Stimulated activated CD8-positive, alpha-beta memory T cell treated with anti-CD3 and anti-CD28 coated beads, Interleukin-4, amount 100 ng/mL, for 24 hours (primary cell): ENCODE measurements around the gene RUNX2.
"Not testable (repeated sequence)": the region's sequence is repeated elsewhere in the genome, so short reads cannot be mapped to it uniquely, and the experiment has no call there.

ENCODE experiments used
- DNase-seq: peaks from one replicate; pipeline ENCODE4 v3.0.0-alpha.2; 2020; ENCODE audit warnings: low read depth

Gene RUNX2

DNA sequence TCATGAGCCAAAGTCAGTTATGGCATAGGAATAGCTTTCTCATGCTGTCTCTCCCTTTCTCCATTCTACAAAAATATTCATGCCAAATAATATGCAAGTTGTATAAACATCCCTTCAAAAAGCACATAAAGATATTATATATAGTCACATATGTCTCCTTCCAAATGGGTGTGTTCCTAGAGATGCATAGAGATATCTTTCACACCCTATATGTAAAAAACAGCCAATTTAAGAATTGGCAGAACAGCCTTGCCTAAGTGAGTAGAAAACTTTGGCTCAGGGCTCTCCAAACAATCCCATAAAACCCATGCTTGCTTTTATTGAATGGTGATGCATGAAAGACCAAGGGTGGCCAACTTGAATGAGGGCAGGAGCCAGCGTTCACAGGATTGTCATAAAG, 324.3 kb downstream of the RUNX2 start:
- DNase-seq = no peak

DNA sequence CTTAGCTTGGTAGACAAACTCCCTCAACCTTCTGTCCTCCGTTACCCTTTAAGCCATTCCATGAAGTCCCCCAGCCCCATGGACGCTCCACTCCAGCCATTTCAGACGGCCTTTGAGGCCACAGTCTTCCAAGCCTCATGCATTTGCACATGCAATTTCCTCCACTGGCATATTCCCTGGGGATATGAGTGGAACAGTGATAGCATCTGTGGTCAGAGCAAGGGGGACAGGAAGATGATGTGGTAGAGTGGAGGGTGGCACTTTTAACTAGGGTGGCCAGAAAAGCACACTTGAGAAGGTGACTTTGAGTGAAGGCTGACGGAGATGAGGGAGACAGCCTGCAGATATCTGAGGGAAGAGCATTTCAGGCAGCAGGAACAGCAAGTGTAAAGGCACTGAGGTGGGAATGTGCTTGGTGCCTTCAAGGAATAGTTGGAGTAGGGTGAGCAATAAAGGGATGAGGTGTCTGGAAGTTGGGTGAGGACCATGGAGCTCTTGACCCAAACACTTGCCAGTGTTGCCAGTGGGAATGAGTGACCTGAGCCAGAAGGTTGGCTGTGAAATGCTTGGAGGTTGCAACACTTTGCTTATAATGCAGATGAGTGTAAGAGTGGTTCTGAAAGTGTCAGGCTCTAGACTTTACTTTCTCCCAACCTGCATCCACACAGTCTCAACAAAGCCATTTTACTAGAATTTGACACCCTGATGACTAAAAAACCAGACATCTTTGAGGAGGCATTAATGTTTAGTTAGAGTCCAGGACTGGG, 325.2 kb downstream of the RUNX2 start:
- DNase-seq = no peak

DNA sequence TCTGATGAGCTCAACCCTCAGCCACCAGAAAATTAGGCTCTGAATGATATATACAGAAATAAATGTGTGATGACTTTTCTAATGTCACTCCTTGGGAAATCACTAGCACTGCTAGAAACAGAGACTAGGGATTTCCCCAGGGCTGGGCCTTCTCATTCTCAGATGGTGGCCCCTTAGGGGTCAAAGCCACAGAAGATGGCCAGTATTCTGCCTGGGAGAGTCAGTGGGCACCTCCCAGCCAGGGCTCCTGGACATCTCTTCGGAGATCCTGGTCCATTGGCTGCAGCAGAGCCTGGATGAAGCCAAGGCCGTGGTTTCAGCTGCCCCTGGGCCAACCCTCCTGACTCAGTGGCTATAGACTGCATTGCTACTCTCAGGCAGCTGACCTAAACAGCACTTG, 326.5 kb downstream of the RUNX2 start:
- DNase-seq = no peak

DNA sequence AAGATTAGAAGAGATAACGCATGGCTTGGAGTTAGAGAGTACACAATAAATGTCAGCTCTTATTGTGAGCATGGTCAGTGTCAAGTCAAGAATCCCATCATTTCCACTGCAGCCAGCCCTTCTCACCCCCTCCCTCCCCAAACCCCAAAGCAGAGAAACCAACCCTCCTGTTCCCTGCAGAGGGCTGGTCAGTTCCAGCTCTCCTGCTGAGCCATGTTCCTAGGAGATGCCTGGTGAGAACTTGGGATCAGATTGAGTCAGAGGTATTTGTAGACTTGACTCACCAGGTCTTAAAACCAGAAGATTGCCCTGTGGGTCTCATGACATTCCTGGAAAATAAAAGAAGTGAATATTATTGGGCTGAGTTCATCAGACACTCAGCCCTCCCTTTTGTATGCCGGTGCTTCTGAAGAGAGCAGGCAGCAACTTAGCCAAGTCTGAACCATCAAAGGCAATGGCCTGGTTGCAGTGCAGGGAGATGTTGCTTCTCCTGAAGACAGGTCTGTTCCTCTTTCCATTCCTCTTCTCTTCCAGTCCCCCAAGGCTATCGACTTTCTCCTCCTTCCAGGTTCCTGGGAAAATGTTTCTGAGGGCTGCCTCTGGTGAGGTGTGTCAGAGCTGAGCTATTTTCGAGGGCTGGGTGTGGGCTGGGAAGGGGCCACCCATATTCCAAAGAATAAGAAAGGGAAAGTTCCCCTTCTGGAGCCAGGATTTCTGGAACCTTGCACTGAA, 327.8 kb downstream of the RUNX2 start:
- no peak for DNase-seq

DNA sequence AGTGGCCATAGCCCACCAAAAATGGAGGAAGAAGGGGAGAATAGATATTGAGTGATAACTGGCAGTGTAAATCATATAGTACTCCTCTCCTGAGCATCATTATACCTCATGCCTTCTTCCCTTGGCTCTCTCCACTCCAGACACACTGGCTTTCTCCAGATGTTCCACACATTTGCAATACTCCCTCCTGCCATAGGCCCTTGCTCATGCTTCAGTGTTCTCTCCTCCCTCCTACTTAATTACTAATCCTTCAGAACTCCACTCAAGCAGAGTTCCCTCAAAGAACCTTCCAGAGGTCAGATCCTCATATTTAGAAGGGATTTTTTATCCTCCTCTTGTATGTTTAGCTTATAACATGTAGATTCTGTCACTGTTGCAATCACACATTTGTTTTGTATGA, 329.1 kb downstream of the RUNX2 start:
- no peak for DNase-seq

DNA sequence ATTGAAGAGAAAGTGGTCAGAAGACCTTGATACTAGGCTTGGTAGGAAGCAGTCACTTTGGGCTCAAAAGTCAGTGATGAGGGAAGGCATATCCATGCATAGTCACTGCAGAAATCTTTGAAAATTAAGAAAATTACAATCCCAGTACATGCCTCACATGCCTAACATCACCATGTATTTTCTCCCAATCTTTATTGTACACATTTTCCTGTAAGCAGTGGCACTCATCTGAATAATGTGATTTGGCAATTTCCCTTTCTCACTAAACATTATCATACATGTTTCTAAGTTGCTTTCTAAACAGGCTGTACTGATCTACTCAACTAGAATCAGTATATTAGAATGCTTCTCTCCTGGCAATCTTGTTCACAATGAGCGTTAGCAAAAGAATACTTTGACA, 330.3 kb downstream of the RUNX2 start:
- DNase-seq = no peak

DNA sequence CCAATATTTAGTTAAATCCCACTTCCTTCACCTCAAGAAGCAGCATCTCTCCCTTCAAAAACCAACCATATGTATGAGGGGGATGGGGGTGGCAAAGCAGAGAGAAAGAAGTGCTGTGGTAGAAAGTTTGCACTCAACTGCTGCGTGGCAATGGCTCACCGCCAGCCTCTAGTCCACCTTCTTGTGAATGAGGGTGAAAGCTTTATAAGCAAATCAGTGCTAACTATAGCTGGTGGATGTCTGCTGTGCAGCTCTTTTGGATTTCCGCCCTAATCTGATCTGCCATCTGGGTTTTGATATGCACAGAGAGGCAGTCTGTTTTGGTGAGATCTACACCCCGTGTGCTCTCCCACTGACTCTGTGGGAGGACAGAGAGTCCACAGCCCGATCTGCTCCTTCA, 330.8 kb downstream of the RUNX2 start:
- no peak for DNase-seq

DNA sequence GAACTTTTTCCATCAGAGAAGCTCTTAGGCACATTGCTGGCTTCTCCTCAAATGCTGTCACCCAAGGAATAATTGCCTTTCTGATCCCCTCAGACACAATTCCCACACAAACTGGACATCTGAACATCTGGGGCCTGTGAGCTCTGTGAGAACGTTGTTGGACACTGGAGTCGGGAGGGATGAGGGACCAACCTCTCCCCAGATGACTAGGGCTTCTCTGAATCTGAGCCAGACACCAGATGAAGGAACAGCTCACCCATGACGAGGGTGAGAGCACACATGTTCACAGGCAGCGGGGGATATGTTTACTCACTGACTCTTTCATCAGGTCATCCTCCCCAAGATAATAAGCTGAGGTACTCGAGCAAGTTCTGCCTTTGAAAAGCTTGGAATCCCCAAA, 333.5 kb downstream of the RUNX2 start:
- DNase-seq = no peak

DNA sequence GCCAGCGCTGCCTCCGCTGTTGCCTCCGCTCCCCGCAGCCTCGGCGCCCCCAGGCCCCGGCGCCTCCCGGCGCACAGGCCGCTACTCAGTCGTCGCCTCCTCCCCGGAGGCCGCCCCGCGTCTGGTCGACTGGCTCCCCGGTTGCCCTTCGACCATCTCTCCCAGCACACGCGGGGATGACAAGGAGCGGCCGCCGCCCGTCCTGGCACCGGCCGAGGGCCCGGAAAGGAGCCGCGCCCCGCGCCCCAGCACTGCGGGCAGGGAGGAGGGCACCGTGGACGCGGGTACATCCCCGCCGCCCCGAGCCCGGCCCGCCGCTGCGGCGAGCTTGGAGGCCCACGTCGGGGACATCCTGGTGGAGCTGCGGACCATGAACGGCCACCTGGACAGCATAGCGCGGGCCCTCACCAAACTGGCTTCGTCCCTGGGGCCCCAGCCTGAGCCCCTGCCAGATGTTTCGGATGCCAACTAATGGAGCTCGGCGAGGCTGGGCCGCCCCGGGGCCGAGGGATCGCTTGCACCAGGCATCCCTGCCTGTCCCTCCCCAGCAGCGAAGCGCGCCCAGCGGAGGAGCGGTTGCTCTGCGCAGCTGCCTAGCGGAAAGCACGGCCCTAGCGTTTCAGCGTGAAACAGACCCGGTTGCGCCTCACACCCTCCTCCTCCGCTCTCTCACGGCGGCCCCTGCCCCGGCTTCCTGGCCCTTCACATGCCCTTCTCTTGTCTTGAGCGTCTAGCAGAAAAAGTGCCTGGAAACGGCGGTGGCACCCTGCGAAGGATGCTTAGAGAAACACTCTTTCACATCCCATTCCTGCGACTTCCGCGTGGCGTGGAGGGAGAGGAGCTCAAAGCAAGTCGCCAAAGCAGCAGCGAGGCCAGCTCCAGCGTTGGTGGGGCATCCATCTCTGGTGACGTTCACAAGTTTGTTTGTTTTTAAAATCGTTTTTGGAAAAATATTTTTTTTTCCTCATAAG, 335.4 kb downstream of the RUNX2 start:
- DNase-seq = peak; percentile 32

DNA sequence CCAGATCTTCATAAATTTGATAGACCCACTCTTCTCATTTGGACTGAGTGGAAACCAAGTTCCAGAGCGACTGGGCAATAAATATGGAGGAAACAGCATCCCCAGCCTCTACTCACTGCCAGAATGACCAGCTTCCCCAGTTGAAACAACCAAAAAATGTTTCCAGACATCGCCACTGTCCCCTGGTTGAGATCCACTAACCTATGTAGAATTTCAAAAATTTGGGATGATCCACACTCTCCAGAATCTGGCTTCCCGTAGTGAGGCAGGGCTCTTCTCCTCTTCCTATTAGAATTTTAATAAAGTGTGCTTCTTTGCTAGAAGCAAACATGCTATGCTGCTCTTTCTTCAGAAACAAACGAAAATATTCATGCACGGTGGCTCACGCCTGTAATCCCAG, 336.6 kb downstream of the RUNX2 start:
- DNase-seq = no peak

DNA sequence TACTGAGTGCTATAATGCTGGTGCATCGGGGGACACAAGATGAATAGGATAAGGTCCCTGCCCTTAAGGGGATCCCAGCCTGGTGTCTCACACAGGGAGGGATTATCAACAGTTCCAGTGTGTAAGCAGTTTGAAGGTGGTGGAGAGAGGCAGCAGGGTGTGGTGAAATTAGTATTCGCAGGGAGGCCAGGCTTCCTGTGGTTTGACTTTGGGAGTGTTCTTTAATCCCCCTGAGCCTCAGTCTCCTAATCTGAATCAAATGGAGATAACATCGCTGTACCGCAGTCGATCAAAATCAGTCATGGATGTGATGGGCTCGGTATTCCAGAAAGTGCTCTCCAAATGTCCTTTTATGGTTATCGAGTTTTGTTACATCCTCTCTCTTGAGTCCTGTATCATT, 337.7 kb downstream of the RUNX2 start:
- DNase-seq = no peak

DNA sequence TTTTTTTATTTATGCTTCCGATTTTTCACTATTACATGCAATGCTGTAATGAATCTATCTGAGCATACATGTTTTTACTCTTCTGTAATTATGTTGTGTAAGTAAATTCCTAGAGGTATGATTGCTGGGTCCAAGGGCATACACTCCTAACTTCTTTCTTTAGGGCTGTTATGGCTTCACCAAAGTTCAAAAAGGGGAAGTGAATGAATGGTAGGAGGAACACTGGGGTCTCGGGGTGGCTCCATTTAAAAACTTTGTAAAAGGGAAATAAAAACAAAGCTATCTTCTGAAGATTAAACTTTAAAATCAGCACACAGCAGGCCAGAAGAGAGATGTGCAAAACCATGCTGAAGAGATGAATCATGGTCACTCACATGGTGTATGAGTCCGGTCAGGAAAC, 338.7 kb downstream of the RUNX2 start:
- DNase-seq = no peak

DNA sequence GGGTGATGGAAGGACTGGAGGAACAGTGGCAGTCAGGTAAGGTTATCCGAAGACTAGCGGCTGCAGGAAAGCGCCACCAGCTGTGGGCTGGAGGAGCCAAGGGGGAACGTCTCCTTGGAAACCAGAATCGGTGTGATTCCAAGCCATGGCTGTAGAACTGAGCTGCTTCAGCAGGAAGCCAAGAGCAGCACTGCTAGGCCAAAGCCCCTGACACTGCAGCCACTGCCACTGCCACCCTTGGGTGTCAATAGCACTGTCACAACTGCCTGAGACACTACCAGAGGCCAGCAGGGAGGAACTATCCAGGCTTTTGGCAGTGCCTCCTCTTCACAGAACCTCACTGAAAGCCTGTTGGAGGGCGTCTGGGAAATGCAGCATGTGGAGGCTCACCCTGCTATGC, 339.2 kb downstream of the RUNX2 start:
- DNase-seq = no peak

DNA sequence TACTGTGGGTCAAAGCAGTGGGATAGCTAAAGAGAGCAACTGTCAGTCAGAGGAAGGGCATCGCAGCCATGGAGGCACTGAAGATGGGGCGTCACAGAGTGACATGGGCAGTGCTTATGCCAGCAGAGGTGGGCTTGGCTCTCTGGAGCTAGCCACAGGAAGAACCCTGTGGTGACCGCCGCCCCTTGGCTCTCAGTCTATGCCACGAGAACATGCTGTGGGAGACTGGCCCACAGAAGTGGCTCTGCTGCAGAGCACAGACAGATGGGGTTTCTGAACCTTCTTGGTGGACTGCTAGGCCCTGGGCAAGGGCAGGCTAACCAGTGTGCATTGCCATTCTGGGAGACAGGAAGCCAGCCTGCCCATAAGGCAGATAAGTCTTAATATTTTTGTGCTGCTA, 339.6 kb downstream of the RUNX2 start:
- no peak for DNase-seq

DNA sequence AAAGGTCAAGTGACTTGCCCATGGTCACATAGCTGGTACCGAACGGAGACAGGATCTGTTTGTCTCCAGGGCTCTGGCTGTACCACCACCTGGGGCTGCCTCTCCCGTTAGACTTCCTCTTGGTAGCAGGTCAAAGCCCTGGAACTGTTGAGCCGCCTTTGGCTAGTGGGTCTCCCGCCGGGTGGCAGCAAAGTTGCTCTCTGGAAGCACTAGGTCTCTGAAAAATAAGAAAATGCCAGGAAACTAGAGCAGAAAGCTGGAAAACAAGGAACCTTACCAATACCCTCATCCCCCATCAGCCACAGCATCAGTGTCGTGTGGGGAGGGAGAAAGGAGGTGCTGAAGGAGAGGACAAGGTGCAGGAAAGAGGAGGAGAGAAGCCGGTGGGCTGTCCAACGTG, 340.6 kb downstream of the RUNX2 start:
- no peak for DNase-seq

DNA sequence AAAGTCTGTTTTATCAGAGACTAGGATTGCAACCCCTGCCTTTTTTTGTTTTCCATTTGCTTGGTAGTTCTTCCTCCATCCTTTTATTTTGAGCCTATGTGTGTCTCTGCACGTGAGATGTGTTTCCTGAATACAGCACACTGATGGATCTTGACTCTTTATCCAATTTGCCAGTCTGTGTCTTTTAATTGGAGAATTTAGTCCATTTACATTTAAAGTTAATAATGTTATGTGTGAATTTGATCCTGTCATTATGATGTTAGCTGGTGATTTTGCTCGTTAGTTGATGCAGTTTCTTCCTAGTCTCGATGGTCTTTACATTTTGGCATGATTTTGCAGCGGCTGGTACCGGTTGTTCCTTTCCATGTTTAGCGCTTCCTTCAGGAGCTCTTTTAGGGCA, 345.0 kb downstream of the RUNX2 start:
- DNase-seq = not testable (repeated sequence)

DNA sequence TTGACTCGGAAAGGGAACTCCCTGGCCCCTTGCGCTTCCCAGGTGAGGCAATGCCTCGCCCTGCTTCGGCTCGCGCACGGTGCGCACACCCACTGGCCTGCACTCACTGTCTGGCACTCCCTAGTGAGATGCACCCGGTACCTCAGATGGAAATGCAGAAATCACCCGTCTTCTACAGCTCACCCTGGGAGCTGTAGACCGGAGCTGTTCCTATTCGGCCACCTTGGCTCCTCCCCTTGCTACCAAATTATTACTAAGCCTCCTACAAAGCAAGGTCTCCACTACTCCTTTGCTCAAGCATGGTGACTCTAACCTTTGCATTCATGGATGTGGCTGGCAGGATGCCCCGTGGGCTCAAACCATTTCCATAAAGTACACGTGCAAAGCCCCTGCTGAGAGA, 347.0 kb downstream of the RUNX2 start:
- not testable (repeated sequence) for DNase-seq

DNA sequence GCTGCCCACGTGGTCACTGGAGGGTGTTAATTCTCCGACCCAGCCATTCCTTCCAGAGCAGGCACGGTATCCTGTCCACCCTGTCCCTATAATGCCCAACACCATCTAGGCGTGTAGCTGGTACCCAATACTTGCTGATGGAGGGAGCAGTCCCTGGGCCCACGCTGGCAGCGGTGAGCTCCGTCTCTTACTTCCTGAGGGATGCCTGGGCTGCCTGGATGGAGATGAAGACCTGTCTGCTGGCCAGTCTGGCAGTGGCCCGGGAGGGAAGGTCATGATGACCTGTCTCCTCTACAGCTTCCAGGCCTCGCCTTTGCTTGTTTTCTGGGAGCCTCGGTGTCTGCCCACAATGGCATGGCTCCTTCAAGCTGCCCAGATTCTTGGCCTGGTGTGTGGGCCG, 347.5 kb downstream of the RUNX2 start:
- no peak for DNase-seq

DNA sequence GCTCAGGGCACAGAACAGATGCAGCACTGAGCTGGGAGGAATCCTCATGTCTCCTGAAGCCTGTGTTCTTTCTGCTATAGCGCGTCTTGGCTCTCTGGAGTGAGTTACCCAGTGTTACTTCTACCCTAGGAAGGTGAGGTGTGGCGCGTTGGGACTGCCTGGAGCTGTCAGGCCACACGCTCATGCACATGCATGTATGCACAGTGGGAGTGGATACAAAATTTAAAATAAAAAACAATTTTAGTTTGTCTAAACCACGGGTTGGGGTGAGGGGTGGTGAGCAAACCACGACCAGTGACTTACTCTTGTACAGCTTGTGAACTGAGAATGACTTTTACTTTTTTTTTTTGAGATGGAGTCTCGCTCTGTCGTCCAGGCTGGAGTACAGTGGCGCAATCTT, 348.2 kb downstream of the RUNX2 start:
- no peak for DNase-seq

DNA sequence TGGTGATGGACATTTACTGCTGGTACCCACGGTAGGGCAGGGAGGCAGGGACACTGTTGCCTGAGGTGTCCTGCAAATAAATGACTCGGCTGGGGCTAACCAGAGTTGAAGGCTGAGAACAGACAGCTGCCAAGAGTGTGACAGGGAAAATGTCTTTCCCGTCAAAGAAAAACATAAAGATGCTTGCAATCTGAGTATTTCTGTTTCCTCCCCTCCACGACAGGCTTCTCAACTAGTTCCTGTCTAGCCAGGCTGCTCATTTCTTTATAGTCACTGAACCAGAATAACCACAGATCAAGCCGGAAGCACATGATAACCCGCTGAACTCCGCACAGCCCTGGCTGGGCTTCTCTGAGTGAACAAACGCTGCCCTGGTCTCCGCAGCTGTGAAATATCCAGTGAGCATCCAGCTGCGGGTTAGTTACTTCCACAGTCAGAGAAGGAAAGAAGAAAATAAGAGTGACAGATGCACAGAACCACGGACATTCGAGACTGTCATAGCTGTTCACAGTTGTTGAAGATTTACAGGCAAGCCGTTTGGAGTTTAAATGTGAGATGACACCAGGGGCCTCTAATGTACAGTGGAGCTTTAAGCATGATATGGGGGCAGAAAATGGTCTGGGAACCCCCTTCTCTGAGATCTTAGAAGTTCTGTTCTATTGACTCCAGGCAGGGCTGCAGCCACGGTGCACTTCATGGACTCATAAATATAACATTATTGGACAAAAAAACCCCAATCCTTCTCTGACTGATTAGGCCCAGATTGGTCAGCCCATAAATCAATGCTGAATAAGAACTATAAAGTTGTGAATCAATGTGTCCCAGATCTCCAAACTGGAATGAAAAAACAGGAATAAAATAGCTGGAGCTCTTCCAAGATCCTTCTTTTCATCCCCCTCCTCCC, 349.5 kb downstream of the RUNX2 start:
- DNase-seq = no peak

DNA sequence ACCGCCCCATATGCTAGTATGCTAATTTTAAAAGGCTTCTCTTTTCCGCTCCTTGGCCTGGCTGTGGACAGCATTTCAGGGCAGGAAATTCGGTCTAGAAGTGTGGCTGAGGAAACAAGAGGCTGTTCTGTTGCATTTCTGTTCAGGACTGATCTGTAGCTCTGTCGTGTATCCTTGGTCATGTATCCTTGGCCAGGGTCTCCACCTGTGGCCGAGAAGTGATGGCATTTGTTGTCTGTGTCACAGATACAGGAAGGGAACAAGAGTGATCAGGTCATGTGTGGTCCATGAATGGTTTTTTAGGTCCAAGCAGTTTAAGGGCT, 350.1 kb downstream of the RUNX2 start:
- no peak for DNase-seq

DNA sequence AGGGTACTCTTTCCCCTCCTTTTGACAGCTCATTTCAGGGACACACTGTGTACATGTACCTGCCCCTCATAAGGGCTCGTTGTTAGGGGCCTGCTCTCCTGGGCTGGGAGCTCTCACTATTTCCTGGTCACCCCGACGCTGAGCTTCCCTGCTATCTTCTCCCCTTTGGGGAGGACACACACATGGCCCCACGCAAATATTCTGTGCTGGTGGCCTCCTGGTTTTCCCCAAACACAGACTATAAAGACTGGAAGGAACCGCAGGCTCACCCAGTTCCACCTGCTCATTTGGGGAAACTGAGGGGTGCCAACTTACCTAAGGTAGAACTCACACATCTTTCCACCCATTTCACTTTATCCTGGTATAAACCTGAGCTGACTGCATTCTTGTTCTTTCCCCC, 351.0 kb downstream of the RUNX2 start:
- no peak for DNase-seq
